Astrocyte (in vitro differentiated cells and primary cell): Measurements from ENCODE around the gene TAAR8. TPM values are rescaled to one million over a fixed set of nuclear protein-coding genes. Genes with fewer than 3 reads are reported as not detected.
A peak's percentile ranks its signal among the peaks of the same experiment; 100 is the strongest.

Experiments
- DNase-seq: peaks from one replicate; pipeline ENCODE4 v3.0.0-alpha.2; 2010; ENCODE audit warnings: low read depth
- FAIRE-seq: peaks from 2 replicates; lab custom pipeline; 2011; peaks lifted over from hg19 to GRCh38; lab: Jason Lieb, UNC
- H2AFZ ChIP-seq: 2 replicates; pipeline ENCODE4 v1.6.0; 2012; ENCODE audit warnings: low read depth, low read length, inconsistent platforms
- H3K27ac ChIP-seq: 2 replicates; pipeline ENCODE4 v1.5.1; 2011; ENCODE audit warnings: low read depth, low read length, inconsistent platforms
- H3K27me3 ChIP-seq: 2 replicates; pipeline ENCODE4 v1.6.0; 2011; ENCODE audit warnings: low read length, inconsistent platforms; ENCODE audit not compliant: insufficient read depth
- H3K36me3 ChIP-seq: 2 replicates; pipeline ENCODE4 v1.5.1; 2011; ENCODE audit warnings: low read length, inconsistent platforms; ENCODE audit not compliant: insufficient read depth
- H3K4me1 ChIP-seq: 2 replicates; pipeline ENCODE4 v1.5.1; 2011; ENCODE audit warnings: low read length, inconsistent platforms; ENCODE audit not compliant: insufficient read depth
- H3K4me2 ChIP-seq: 2 replicates; pipeline ENCODE4 v1.6.0; 2012; ENCODE audit warnings: low read length, inconsistent platforms
- H3K4me3 ChIP-seq: 2 replicates; pipeline ENCODE4 v1.5.1; 2011; ENCODE audit warnings: low read depth, mild to moderate bottlenecking, low read length, inconsistent platforms; ENCODE audit not compliant: insufficient read depth
- H3K79me2 ChIP-seq: 2 replicates; pipeline ENCODE4 v1.6.0; 2012; ENCODE audit warnings: mild to moderate bottlenecking, low read length, inconsistent platforms; ENCODE audit not compliant: insufficient read depth
- H3K9ac ChIP-seq: 2 replicates; pipeline ENCODE4 v1.6.0; 2012; ENCODE audit warnings: mild to moderate bottlenecking, low read length, inconsistent platforms
- H3K9me3 ChIP-seq: 2 replicates; pipeline ENCODE4 v1.5.1; 2012; ENCODE audit warnings: low read depth, mild to moderate bottlenecking, low read length, inconsistent platforms; ENCODE audit not compliant: insufficient read depth
- H4K20me1 ChIP-seq: 2 replicates; pipeline ENCODE4 v1.6.0; 2012; ENCODE audit warnings: low read length, inconsistent platforms; ENCODE audit not compliant: insufficient read depth
- H3K27ac Mint-ChIP-seq: one replicate; pipeline ENCODE4 v1.8.0; 2021; ENCODE audit warnings: mild to moderate bottlenecking, mixed read lengths; ENCODE audit not compliant: unreplicated experiment
- H3K27me3 Mint-ChIP-seq: one replicate; pipeline ENCODE4 v1.8.0; 2021; ENCODE audit warnings: low read depth, mixed read lengths; ENCODE audit not compliant: unreplicated experiment
- H3K36me3 Mint-ChIP-seq: one replicate; pipeline ENCODE4 v1.8.0; 2021; ENCODE audit warnings: low read depth, mixed read lengths; ENCODE audit not compliant: unreplicated experiment
- H3K4me1 Mint-ChIP-seq: one replicate; pipeline ENCODE4 v1.8.0; 2021; ENCODE audit warnings: low read depth, mixed read lengths; ENCODE audit not compliant: unreplicated experiment
- H3K4me3 Mint-ChIP-seq: one replicate; pipeline ENCODE4 v1.8.0; 2021; ENCODE audit warnings: mild to moderate bottlenecking, moderate library complexity, mixed read lengths; ENCODE audit not compliant: unreplicated experiment
- H3K9me3 Mint-ChIP-seq: one replicate; pipeline ENCODE4 v1.8.0; 2021; ENCODE audit warnings: mild to moderate bottlenecking, mixed read lengths; ENCODE audit not compliant: unreplicated experiment
- EZH2 ChIP-seq: IDR thresholded peaks from 2 replicates; pipeline ENCODE4 v1.6.1; 2012; ENCODE audit warnings: mild to moderate bottlenecking, low read length, inconsistent platforms; ENCODE audit not compliant: insufficient read depth
- total RNA-seq: library from RNA; stranded (reverse); gene quantifications from 2 replicates; pipeline ENCODE4 v1.2.1, GENCODE V29; 2021
- TF ChIP-seq, protein P1 (sequence below): IDR thresholded peaks from 2 replicates; pipeline ENCODE4 v1.5.1; 2011; ENCODE audit warnings: low read depth, mild to moderate bottlenecking, inconsistent platforms, low read length, moderate library complexity; ENCODE audit not compliant: insufficient read depth

TAAR8 gene
- total RNA-seq, 1 donor from 2014 or later = not detected

DNA sequence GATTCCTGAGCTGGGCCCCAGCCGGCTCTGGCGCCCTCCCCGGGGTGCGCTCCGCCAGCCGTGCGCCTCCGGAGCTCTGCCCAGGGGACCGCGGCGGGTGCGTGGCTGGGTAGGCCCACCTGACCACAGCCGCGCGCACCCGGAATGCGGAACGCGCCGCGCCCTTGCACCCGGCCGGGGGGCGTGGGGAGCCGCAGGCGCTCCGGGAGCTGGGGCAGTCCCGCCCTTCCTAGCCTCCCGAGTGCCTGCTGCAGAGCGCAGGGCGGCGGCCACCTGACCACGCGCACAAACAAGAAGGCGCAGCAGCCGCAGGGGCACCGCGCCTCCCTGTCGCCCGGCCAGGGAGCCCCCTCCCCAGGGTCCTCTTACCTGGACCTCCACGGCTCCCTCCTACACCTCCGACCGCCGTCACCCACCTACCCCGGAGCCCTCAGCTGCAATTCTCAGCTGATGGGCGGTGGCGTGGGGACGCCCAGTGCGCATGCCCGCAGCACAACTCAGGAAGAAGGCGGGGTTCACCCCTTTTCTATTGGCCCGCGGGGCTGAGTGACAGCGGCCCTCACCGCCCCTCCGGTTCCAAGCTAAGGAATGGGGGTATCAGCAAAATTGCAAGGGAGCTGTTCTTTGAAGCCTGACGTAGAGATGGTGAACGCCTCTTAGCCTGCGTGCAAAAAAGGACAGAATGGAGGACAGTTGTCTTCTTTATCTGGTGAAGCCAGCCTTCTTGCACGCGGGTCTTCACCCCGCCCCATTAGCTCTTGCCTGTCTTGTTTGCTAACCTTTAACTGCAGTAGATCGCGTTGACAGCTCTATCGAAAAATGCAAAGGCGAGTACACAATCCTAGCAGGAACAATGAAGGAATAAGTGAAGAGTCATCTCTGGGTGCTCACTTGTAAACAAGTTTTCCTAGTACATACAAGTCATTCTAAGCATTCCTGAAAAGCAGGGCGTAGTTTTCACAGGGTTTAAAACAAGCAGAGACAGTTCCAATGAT lies 39.5 kb upstream of the TAAR8 start, which contains the start of gene STX7:
TSS of gene STX7 (minus strand) at position 479 of the 995 bp plus-strand sequence. CDS start 9,586 bp downstream, outside the sequence.
- Histone ChIP-seq H4K20me1 (peaks cover 32% of the 10 kb centered on the region), H3K36me3 (no peaks in the 10 kb centered on the region), H3K79me2 (peaks cover 43% of the 10 kb centered on the region), H3K27ac (peak within 1 kb of the TSS; percentile 72), H3K9ac (peak within 1 kb of the TSS; percentile 88), H3K27me3 (peaks cover 6% of the 10 kb centered on the region), H3K4me2 (peak within 1 kb of the TSS; percentile 94), H3K4me3 (peak within 1 kb of the TSS; percentile 74), H3K9me3 (no peaks in the 10 kb centered on the region), H2AFZ (peak within 1 kb of the TSS; percentile 96), H3K4me1 (peaks cover 7% of the 10 kb centered on the region)
- peak within 1 kb of the TSS; percentile 93 for H3K27ac Mint-ChIP-seq
- H3K9me3 Mint-ChIP-seq = no peaks in the 10 kb centered on the region
- H3K4me1 Mint-ChIP-seq = peaks cover 14% of the 10 kb centered on the region
- peaks cover 2% of the 10 kb centered on the region for H3K27me3 Mint-ChIP-seq
- no peak for TF ChIP-seq EZH2
- TF ChIP-seq, protein P1, sequence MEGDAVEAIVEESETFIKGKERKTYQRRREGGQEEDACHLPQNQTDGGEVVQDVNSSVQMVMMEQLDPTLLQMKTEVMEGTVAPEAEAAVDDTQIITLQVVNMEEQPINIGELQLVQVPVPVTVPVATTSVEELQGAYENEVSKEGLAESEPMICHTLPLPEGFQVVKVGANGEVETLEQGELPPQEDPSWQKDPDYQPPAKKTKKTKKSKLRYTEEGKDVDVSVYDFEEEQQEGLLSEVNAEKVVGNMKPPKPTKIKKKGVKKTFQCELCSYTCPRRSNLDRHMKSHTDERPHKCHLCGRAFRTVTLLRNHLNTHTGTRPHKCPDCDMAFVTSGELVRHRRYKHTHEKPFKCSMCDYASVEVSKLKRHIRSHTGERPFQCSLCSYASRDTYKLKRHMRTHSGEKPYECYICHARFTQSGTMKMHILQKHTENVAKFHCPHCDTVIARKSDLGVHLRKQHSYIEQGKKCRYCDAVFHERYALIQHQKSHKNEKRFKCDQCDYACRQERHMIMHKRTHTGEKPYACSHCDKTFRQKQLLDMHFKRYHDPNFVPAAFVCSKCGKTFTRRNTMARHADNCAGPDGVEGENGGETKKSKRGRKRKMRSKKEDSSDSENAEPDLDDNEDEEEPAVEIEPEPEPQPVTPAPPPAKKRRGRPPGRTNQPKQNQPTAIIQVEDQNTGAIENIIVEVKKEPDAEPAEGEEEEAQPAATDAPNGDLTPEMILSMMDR = no peak
- peaks cover 5% of the 10 kb centered on the region for H3K36me3 Mint-ChIP-seq
- FAIRE-seq (no peak), DNase-seq (peak; percentile 74)
- H3K4me3 Mint-ChIP-seq = peak within 1 kb of the TSS; percentile 97

DNA sequence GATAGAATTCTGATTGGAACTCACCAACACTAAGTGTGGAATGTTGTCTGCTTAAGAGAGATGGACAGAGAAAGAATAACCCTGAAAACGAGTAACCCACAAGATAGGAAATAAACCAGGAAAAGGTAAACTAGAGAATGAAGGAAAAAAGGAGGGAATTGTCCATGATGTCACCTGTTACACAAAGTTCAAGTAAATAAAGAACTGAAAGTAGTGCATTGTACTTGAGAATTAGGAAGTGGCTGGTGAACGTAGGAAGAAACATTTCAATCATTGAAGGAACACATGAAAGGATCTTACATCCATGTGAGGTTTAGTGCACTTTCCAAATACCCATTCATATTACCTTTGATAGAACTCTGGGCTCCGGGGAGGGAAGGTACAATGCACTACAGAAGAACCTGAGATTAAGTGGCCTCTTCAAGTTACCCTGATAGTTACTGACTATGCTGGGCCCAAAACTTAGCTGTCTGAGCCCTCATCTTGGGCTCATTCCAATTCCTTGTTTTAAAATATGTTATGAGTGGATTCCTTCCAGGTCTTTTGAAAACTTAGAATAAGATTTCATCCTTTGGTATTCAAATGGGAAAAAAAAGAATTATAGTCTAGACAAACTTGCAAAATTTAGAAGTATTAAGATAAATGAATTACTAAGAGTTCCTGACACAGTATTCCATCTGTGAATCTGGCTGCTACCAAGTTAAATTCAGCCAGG lies 38.5 kb upstream of the TAAR8 start:
- H3K9me3 Mint-ChIP-seq = no peaks in the 10 kb centered on the region
- H3K27ac Mint-ChIP-seq = no peak overlapping the region
- Histone ChIP-seq H3K4me1 (peaks cover 7% of the 10 kb centered on the region), H4K20me1 (peaks cover 21% of the 10 kb centered on the region), H3K36me3 (no peaks in the 10 kb centered on the region), H2AFZ (no peak overlapping the region), H3K9me3 (no peaks in the 10 kb centered on the region), H3K9ac (no peak overlapping the region), H3K27ac (no peak overlapping the region), H3K27me3 (peaks cover 6% of the 10 kb centered on the region), H3K4me3 (no peak overlapping the region), H3K4me2 (peak overlapping the region; percentile 94), H3K79me2 (peaks cover 33% of the 10 kb centered on the region)
- peaks cover 12% of the 10 kb centered on the region for H3K4me1 Mint-ChIP-seq
- DNase-seq = no peak
- peaks cover 2% of the 10 kb centered on the region for H3K27me3 Mint-ChIP-seq
- peak overlapping the region; percentile 95 for H3K4me3 Mint-ChIP-seq
- H3K36me3 Mint-ChIP-seq = no peaks in the 10 kb centered on the region
- no peak for TF ChIP-seq EZH2
- TF ChIP-seq, protein P1 = no peak
- FAIRE-seq = no peak
